Muscle layer of duodenum (tissue), 2 donors: ENCODE data around the gene AK5.

Source experiments
- H3K27ac ChIP-seq: one replicate; pipeline ENCODE4 v1.7.0; 2013; ENCODE audit warnings: mild to moderate bottlenecking, low read length
- H3K27me3 ChIP-seq: one replicate; pipeline ENCODE4 v1.7.0; 2013; ENCODE audit warnings: low read depth, mild to moderate bottlenecking, control low read depth, low read length
- H3K36me3 ChIP-seq, 2 donors: one replicate each; pipeline ENCODE4 v1.7.0; 2013; ENCODE audit warnings: low read length in 2 of 2, control low read depth in 1 of 2, mild to moderate bottlenecking in 1 of 2; ENCODE audit not compliant: insufficient read depth in 2 of 2, control insufficient read depth in 1 of 2
- H3K4me1 ChIP-seq, 2 donors: one replicate each; pipeline ENCODE4 v1.7.0; 2013; ENCODE audit warnings: low read length in 2 of 2, mild to moderate bottlenecking in 2 of 2, control low read depth in 1 of 2, moderate library complexity in 1 of 2; ENCODE audit not compliant: insufficient read depth in 2 of 2, control insufficient read depth in 1 of 2
- H3K4me3 ChIP-seq, 2 donors: one replicate each; pipeline ENCODE4 v1.7.0; 2013; ENCODE audit warnings: low read length in 2 of 2, low read depth in 1 of 2, mild to moderate bottlenecking in 1 of 2
- H3K9me3 ChIP-seq, 2 donors: one replicate each; pipeline ENCODE4 v1.7.0; 2013; ENCODE audit warnings: low read length in 2 of 2, control low read depth in 1 of 2, mild to moderate bottlenecking in 1 of 2; ENCODE audit not compliant: control insufficient read depth in 1 of 2
- donor health status: healthy.

AK5 gene

GRCh38 chr1:77582905-77583304 lies 301.1 kb downstream of the AK5 start:
- Histone ChIP-seq H3K27ac (no peak overlapping the region), H3K36me3 (peaks cover 26 to 28% of the 10 kb centered on the region in 2 donors), H3K4me3 (no peak overlapping the region)

DNA sequence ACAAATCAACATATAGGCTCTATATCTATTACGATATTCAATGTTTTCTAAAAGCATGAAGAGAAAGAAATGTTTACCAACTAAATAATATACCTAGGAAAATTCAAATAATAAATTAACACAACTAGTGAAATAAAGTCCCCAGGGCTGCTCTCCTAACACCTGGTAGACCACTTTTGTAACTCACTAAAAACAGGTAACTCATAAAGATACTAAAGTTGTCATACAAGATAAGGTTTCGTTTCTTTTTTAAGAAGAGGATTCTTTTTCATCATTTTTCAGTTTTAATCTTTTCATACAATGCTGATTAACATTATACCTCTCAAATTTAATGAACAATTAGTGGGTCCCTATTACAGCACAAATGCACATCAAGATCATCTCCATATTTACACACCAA lies 301.7 kb downstream of the AK5 start:
- no peaks in the 10 kb centered on the region for H3K4me1 ChIP-seq
- peaks cover 26% of the 10 kb centered on the region in 2 donors for H3K36me3 ChIP-seq
- H3K27ac ChIP-seq, result no peak overlapping the region
- no peak overlapping the region for H3K4me3 ChIP-seq
- no peaks in the 10 kb centered on the region for H3K27me3 ChIP-seq
- no peaks in the 10 kb centered on the region for H3K9me3 ChIP-seq

More at GRCh38 chr1:77582905-77583304, 301.1 kb downstream of the AK5 start:
- Histone ChIP-seq H3K27me3 (no peaks in the 10 kb centered on the region), H3K9me3 (no peaks in the 10 kb centered on the region), H3K4me1 (no peaks in the 10 kb centered on the region)

- H3K9me3 ChIP-seq, result no peaks in the 10 kb centered on the region
- no peaks in the 10 kb centered on the region for H3K27me3 ChIP-seq
- no peak overlapping the region for H3K4me3 ChIP-seq
- H3K27ac ChIP-seq, result no peak overlapping the region
- H3K4me1 ChIP-seq, result no peaks in the 10 kb centered on the region
- peaks cover 15 to 17% of the 10 kb centered on the region in 2 donors for H3K36me3 ChIP-seq
These were observed 303.1 kb downstream of the AK5 start for GRCh38 chr1:77584884-77585283.

DNA sequence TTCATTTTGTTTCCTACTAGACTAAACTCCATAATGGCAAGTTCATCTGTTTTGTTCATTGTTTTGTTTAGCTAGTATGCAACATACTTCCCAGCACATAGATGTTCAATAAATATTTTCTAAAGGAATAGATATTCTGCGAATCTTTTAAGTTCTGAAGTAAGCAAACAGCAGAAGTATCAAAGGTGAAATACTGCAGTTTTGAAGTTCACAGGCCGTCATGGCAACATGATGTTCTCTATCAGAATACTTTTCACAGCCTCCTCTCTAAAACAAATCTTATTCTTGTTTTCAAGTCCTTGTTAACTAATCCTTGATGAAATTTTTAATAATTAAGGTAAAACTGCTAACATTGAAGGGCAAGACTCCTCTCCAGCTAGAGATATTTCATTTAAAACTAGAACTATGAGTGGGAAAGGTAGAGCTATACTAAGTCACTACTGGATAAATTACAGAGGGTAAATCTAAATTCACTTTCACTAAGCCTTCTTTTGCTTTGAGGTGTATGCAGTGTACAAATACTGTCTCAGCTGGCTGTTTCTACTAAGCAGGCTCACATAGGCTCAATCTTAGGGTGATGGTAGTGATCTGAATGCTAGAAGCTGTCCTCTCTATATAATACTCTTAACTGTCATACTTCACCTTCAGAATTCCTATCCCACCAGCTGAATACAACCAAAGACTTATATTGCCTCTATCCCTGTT lies 303.9 kb downstream of the AK5 start:
- Histone ChIP-seq H3K36me3 (peaks cover 7 to 11% of the 10 kb centered on the region in 2 donors), H3K27me3 (no peaks in the 10 kb centered on the region), H3K27ac (no peak overlapping the region), H3K9me3 (no peaks in the 10 kb centered on the region), H3K4me3 (no peak overlapping the region), H3K4me1 (peaks cover 0 to 3% of the 10 kb centered on the region in 2 donors)

- Histone ChIP-seq H3K4me3 (no peak overlapping the region), H3K36me3 (no peaks in the 10 kb centered on the region), H3K27ac (no peak overlapping the region), H3K9me3 (no peaks in the 10 kb centered on the region), H3K4me1 (peaks cover 0 to 3% of the 10 kb centered on the region in 2 donors), H3K27me3 (no peaks in the 10 kb centered on the region)
These were observed 307.4 kb downstream of the AK5 start for GRCh38 chr1:77589231-77589630.

DNA sequence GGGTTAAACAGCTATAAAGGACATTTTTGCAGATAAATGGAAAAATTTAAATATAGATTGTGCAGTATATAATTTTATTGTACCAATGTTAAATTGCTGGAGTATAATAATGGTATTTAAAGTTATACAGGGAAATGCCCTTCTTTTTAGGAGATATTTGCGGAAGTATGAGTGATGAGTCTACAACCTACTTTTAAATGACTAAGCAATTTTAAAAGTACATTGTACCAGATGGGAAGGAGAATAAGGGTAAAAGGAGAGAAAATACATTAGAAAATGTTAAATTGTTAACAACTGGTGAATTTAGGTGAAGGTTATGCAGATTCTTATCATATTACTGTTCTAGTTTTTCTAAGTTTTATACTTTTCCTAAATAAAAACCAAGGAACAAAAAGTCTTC lies 308.8 kb downstream of the AK5 start:
- Histone ChIP-seq H3K9me3 (no peaks in the 10 kb centered on the region), H3K4me1 (peaks cover 0 to 3% of the 10 kb centered on the region in 2 donors), H3K4me3 (no peak overlapping the region), H3K36me3 (no peaks in the 10 kb centered on the region), H3K27ac (no peak overlapping the region), H3K27me3 (no peaks in the 10 kb centered on the region)

DNA sequence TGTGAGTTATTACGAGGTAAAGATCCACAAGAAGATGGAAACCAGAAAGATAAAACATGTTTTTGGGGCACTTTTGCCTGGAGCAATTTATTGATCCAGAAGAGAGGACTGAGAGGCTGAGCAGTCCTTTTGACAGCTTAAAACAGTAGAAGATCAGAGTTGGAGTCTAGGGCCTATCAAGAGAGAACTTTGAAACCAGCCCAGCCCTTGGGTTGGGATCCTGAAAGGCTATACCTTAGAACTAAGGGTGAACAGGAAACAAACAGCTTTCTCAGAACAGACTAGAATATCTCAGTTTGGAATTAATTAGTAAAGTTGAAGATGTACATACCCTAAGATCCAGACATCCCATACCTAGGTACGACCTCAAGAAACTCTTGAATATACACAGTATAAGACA lies 311.1 kb downstream of the AK5 start:
- Histone ChIP-seq H3K27ac (no peak overlapping the region), H3K36me3 (peaks cover 0 to 6% of the 10 kb centered on the region in 2 donors), H3K9me3 (no peaks in the 10 kb centered on the region), H3K4me3 (no peak overlapping the region), H3K27me3 (no peaks in the 10 kb centered on the region), H3K4me1 (peaks cover 0 to 3% of the 10 kb centered on the region in 2 donors)

- no peaks in the 10 kb centered on the region for H3K9me3 ChIP-seq
- H3K27ac ChIP-seq, result no peak overlapping the region
- peaks cover 0 to 3% of the 10 kb centered on the region in 2 donors for H3K4me1 ChIP-seq
- no peak overlapping the region for H3K4me3 ChIP-seq
- peaks cover 0 to 6% of the 10 kb centered on the region in 2 donors for H3K36me3 ChIP-seq
- no peaks in the 10 kb centered on the region for H3K27me3 ChIP-seq
These were observed 312.7 kb downstream of the AK5 start for GRCh38 chr1:77594366-77595112.

- no peaks in the 10 kb centered on the region for H3K9me3 ChIP-seq
- no peak overlapping the region for H3K4me3 ChIP-seq
- H3K27ac ChIP-seq, result no peak overlapping the region
- H3K4me1 ChIP-seq, result no peaks in the 10 kb centered on the region
- no peaks in the 10 kb centered on the region for H3K27me3 ChIP-seq
- H3K36me3 ChIP-seq, result peaks cover 0 to 6% of the 10 kb centered on the region in 2 donors
These were observed 315.5 kb downstream of the AK5 start for GRCh38 chr1:77597310-77597709.

DNA sequence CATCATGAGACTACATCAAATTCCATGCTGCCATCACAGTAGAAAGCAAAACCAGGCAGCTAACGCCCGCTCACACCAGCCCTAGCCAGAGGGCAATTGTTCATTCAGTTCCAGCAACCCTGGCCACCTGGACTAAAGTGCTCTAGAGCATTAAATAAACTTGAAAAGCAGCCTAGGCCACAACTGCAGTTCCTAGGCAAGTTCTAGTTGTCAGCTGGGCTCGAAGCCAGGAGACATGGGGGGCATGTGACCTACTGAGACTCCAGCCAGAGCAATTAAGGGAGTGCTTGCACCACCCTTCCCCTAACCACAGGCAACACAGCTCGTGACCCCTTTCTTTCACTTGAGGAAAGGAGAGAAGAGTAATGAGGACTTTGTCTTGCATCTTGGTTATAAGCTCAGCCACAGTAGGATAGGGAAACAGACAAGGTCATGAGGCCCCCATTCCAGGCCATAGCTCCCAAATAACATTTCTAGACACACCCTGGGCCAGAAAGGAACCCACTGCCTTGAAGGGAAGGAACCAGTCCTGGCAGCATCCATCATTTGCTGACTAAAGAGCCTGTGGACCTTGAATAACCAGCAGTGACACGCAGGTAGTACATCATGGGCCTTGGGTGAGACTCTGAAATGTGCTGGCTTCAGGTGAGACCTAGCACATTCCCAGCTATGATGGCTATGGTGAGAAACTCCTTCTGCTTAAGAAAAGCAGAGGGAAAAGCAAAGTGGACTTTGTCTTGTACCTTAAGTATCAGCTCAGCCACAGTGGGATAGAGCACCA lies 323.6 kb downstream of the AK5 start:
- Histone ChIP-seq H3K27me3 (no peaks in the 10 kb centered on the region), H3K4me1 (peaks cover 0 to 13% of the 10 kb centered on the region in 2 donors), H3K27ac (no peak overlapping the region), H3K36me3 (peaks cover 0 to 7% of the 10 kb centered on the region in 2 donors), H3K4me3 (no peak overlapping the region), H3K9me3 (peaks cover 13 to 21% of the 10 kb centered on the region in 2 donors)

DNA sequence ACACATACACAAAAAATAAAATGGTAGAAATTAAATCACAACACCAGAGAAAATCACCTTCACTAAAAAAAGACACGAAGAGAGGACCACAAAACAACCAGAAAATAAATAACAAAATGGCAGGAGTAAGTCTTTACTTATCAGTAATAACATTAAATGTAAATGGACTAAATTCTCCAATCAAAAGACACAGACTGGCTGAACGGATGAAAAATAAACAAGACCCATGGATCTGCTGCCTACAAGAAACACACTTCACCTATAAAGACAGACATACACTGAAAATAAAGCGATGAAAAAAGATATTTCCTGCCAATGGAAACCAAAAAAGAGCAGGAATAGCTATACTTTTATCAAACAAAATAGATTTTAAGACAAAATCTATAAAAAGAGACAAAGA lies 327.1 kb downstream of the AK5 start:
- peaks cover 0 to 7% of the 10 kb centered on the region in 2 donors for H3K36me3 ChIP-seq
- H3K27me3 ChIP-seq, result no peaks in the 10 kb centered on the region
- peaks cover 13 to 21% of the 10 kb centered on the region in 2 donors for H3K9me3 ChIP-seq
- H3K4me1 ChIP-seq, result peaks cover 0 to 13% of the 10 kb centered on the region in 2 donors
- H3K4me3 ChIP-seq, result no peak overlapping the region
- no peak overlapping the region for H3K27ac ChIP-seq
